Karpas-422 (cell line): Measurements from ENCODE around the gene DTNB. TPM values are rescaled to one million over a fixed set of nuclear protein-coding genes. Genes with fewer than 3 reads are reported as not detected.
A peak's percentile ranks its signal among the peaks of the same experiment; 100 is the strongest.

ENCODE experiments used
- DNase-seq: peaks from one replicate; pipeline ENCODE4 v3.0.0-alpha.2; 2015
- H2AFZ ChIP-seq: fragments of 200-600 bp; sonication (generic); 2 replicates; pipeline ENCODE4 v1.6.1; 2014; ENCODE audit warnings: antibody characterized with exemption, low read length, mixed read lengths
- H3K27ac ChIP-seq: fragments of 200-600 bp; sonication (generic); 2 replicates; pipeline ENCODE4 v1.5.1; 2014; ENCODE audit warnings: mild to moderate bottlenecking, low read length, moderate library complexity
- H3K27me3 ChIP-seq: fragments of 200-600 bp; sonication (generic); 2 replicates; pipeline ENCODE4 v1.6.1; 2014; ENCODE audit warnings: low read length, mixed read lengths
- H3K36me3 ChIP-seq: fragments of 200-600 bp; sonication (generic); 2 replicates; pipeline ENCODE4 v1.6.1; 2014; ENCODE audit warnings: low read length, mixed read lengths; ENCODE audit not compliant: insufficient read depth
- H3K4me1 ChIP-seq: fragments of 200-600 bp; sonication (generic); 2 replicates; pipeline ENCODE4 v1.6.1; 2014; ENCODE audit warnings: mild to moderate bottlenecking, low read length, mixed read lengths
- H3K4me2 ChIP-seq: fragments of 200-600 bp; sonication (generic); 2 replicates; pipeline ENCODE4 v1.6.1; 2014; ENCODE audit warnings: low read length, low read depth, mild to moderate bottlenecking; ENCODE audit not compliant: poor library complexity, severe bottlenecking
- H3K4me3 ChIP-seq: fragments of 200-600 bp; sonication (generic); 2 replicates; pipeline ENCODE4 v1.5.1; 2014; ENCODE audit warnings: mild to moderate bottlenecking, antibody characterized with exemption, low read length, mixed read lengths
- H3K79me2 ChIP-seq: fragments of 200-600 bp; sonication (generic); 2 replicates; pipeline ENCODE4 v1.6.1; 2014; ENCODE audit warnings: mild to moderate bottlenecking, low read length, mixed read lengths
- H3K9ac ChIP-seq: fragments of 200-600 bp; sonication (generic); 2 replicates; pipeline ENCODE4 v1.6.0; 2014; ENCODE audit warnings: low read length
- H3K9me2 ChIP-seq: fragments of 200-600 bp; sonication (generic), shearing (Covaris generic); replicated peaks from 2 replicates; pipeline ENCODE4 v1.6.0; 2014; ENCODE audit warnings: mild to moderate bottlenecking, low read length, moderate library complexity; ENCODE audit not compliant: insufficient read depth
- H3K9me3 ChIP-seq: fragments of 300-700, 200-600 bp; sonication (generic); 2 replicates; pipeline ENCODE4 v1.6.1; 2014; ENCODE audit warnings: low read length, mixed read lengths
- H4K20me1 ChIP-seq: fragments of 200-600 bp; sonication (generic); 2 replicates; pipeline ENCODE4 v1.6.1; 2014; ENCODE audit warnings: mild to moderate bottlenecking, antibody characterized with exemption, low read length, low read depth; ENCODE audit not compliant: insufficient read depth
- total RNA-seq: library from RNA; depleted of rRNA; stranded (reverse); fragments of >200 nt; shearing (Covaris generic); gene quantifications from 2 replicates; pipeline ENCODE4 v1.2.3, GENCODE V29; 2014; ENCODE audit warnings: low replicate concordance

The DTNB gene
- total RNA-seq, 1 experiment from 2014 or later: 9.1 TPM

GRCh38 chr2:25589676-25590205 lies 83.6 kb downstream of the DTNB start:
- Histone ChIP-seq H3K27ac (no peak overlapping the region), H3K79me2 (no peaks in the 10 kb centered on the region), H3K4me1 (no peaks in the 10 kb centered on the region), H3K27me3 (no peaks in the 10 kb centered on the region), H3K4me2 (no peak overlapping the region), H3K36me3 (no peaks in the 10 kb centered on the region), H3K9me3 (no peaks in the 10 kb centered on the region), H3K4me3 (no peak overlapping the region), H3K9me2 (no peaks in the 10 kb centered on the region), H2AFZ (no peak overlapping the region), H3K9ac (no peak overlapping the region), H4K20me1 (no peaks in the 10 kb centered on the region)
- no peak for DNase-seq

GRCh38 chr2:25588576-25588975 lies 84.8 kb downstream of the DTNB start:
- no peaks in the 10 kb centered on the region for H3K27me3 ChIP-seq
- no peak for DNase-seq
- no peak overlapping the region for H3K4me3 ChIP-seq
- H3K27ac ChIP-seq: no peak overlapping the region
- no peak overlapping the region for H3K9ac ChIP-seq
- no peaks in the 10 kb centered on the region for H3K79me2 ChIP-seq
- no peaks in the 10 kb centered on the region for H3K9me3 ChIP-seq
- no peaks in the 10 kb centered on the region for H3K4me1 ChIP-seq
- no peak overlapping the region for H3K4me2 ChIP-seq
- H3K9me2 ChIP-seq: no peaks in the 10 kb centered on the region
- H4K20me1 ChIP-seq: no peaks in the 10 kb centered on the region
- no peak overlapping the region for H2AFZ ChIP-seq
- no peaks in the 10 kb centered on the region for H3K36me3 ChIP-seq

GRCh38 chr2:25587361-25587760 lies 86.0 kb downstream of the DTNB start:
- H3K27me3 ChIP-seq: no peaks in the 10 kb centered on the region
- H4K20me1 ChIP-seq: no peaks in the 10 kb centered on the region
- no peak overlapping the region for H3K4me3 ChIP-seq
- H3K79me2 ChIP-seq: no peaks in the 10 kb centered on the region
- H3K4me2 ChIP-seq: no peak overlapping the region
- no peak overlapping the region for H2AFZ ChIP-seq
- no peaks in the 10 kb centered on the region for H3K36me3 ChIP-seq
- no peaks in the 10 kb centered on the region for H3K9me2 ChIP-seq
- no peak for DNase-seq
- no peak overlapping the region for H3K9ac ChIP-seq
- H3K4me1 ChIP-seq: peaks cover 5% of the 10 kb centered on the region
- no peaks in the 10 kb centered on the region for H3K9me3 ChIP-seq
- H3K27ac ChIP-seq: no peak overlapping the region

- no peak overlapping the region for H3K4me2 ChIP-seq
- H3K79me2 ChIP-seq: no peaks in the 10 kb centered on the region
These were observed 86.6 kb downstream of the DTNB start for GRCh38 chr2:25586726-25587144.

GRCh38 chr2:25585189-25585588 lies 88.2 kb downstream of the DTNB start:
- no peak overlapping the region for H2AFZ ChIP-seq
- H3K9me2 ChIP-seq: no peaks in the 10 kb centered on the region
- peaks cover 13% of the 10 kb centered on the region for H3K4me1 ChIP-seq
- no peak overlapping the region for H3K9ac ChIP-seq
- H3K79me2 ChIP-seq: no peaks in the 10 kb centered on the region
- H3K9me3 ChIP-seq: no peaks in the 10 kb centered on the region
- no peaks in the 10 kb centered on the region for H3K36me3 ChIP-seq
- no peak overlapping the region for H3K27ac ChIP-seq
- no peaks in the 10 kb centered on the region for H3K27me3 ChIP-seq
- H3K4me2 ChIP-seq: no peak overlapping the region
- H4K20me1 ChIP-seq: no peaks in the 10 kb centered on the region
- no peak for DNase-seq
- no peak overlapping the region for H3K4me3 ChIP-seq

More at GRCh38 chr2:25586726-25587144, 86.6 kb downstream of the DTNB start:
- H3K9me2 ChIP-seq: no peaks in the 10 kb centered on the region
- no peaks in the 10 kb centered on the region for H3K27me3 ChIP-seq
- no peak overlapping the region for H3K9ac ChIP-seq
- peaks cover 11% of the 10 kb centered on the region for H3K4me1 ChIP-seq
- no peaks in the 10 kb centered on the region for H3K36me3 ChIP-seq
- H2AFZ ChIP-seq: no peak overlapping the region
- no peak overlapping the region for H3K4me3 ChIP-seq
- DNase-seq: no peak
- H4K20me1 ChIP-seq: no peaks in the 10 kb centered on the region
- H3K9me3 ChIP-seq: no peaks in the 10 kb centered on the region
- H3K27ac ChIP-seq: no peak overlapping the region

- Histone ChIP-seq H3K9me3 (no peaks in the 10 kb centered on the region), H3K4me3 (no peak overlapping the region), H3K27me3 (no peaks in the 10 kb centered on the region), H3K27ac (no peak overlapping the region), H3K9me2 (no peaks in the 10 kb centered on the region), H2AFZ (0 out of 2 replicates have a peak overlapping the region, but pooled peaks have one; percentile 12), H3K36me3 (no peaks in the 10 kb centered on the region), H3K4me2 (peak overlapping the region; percentile 39), H3K4me1 (peaks cover 13% of the 10 kb centered on the region), H3K79me2 (no peaks in the 10 kb centered on the region), H4K20me1 (no peaks in the 10 kb centered on the region), H3K9ac (no peak overlapping the region)
- DNase-seq: peak; percentile 64
These were observed 91.1 kb downstream of the DTNB start for GRCh38 chr2:25582077-25582830.

- Histone ChIP-seq H2AFZ (no peak overlapping the region), H3K79me2 (no peaks in the 10 kb centered on the region), H3K27me3 (no peaks in the 10 kb centered on the region), H3K9me3 (no peaks in the 10 kb centered on the region), H3K27ac (no peak overlapping the region), H3K4me2 (no peak overlapping the region), H3K4me3 (no peak overlapping the region), H3K36me3 (no peaks in the 10 kb centered on the region), H3K9ac (no peak overlapping the region), H3K4me1 (peaks cover under 1% of the 10 kb centered on the region), H4K20me1 (no peaks in the 10 kb centered on the region), H3K9me2 (no peaks in the 10 kb centered on the region)
- no peak for DNase-seq
These were observed 96.8 kb downstream of the DTNB start for GRCh38 chr2:25576596-25576995.

GRCh38 chr2:25572638-25573037 lies 100.7 kb downstream of the DTNB start:
- no peak overlapping the region for H3K4me3 ChIP-seq
- H3K9ac ChIP-seq: no peak overlapping the region
- no peaks in the 10 kb centered on the region for H3K9me3 ChIP-seq
- H3K4me2 ChIP-seq: no peak overlapping the region
- no peak for DNase-seq
- H4K20me1 ChIP-seq: no peaks in the 10 kb centered on the region
- H3K4me1 ChIP-seq: no peaks in the 10 kb centered on the region
- H3K79me2 ChIP-seq: no peaks in the 10 kb centered on the region
- no peak overlapping the region for H2AFZ ChIP-seq
- no peaks in the 10 kb centered on the region for H3K36me3 ChIP-seq
- no peaks in the 10 kb centered on the region for H3K9me2 ChIP-seq
- H3K27ac ChIP-seq: no peak overlapping the region
- H3K27me3 ChIP-seq: no peaks in the 10 kb centered on the region
